Tongue (tissue), 2 donors: ENCODE results near the gene CNGA1. TPM values are rescaled to one million over a fixed set of nuclear protein-coding genes. Genes with fewer than 3 reads are reported as not detected.

Experiments
- DNase-seq: peaks from one replicate; pipeline ENCODE4 v3.0.0-alpha.2; 2015
- total RNA-seq: library from RNA; depleted of rRNA; stranded (reverse); fragments of >200 nt; gene quantifications from one replicate; pipeline ENCODE4 v1.2.3, GENCODE V29; 2014

The CNGA1 gene
- total RNA-seq, result 0.41 TPM

- peak; percentile 86 for DNase-seq
Measured at GRCh38 chr4:48016141-48017107, at the start of gene CNGA1, which contains the start of gene NIPAL1. Gene CNGA1, minus strand, starts transcription at chr4:48016681. Its CDS starts 63,992 bp downstream, at chr4:47952689. Gene NIPAL1, plus strand, starts transcription at chr4:48016772. Its CDS starts 68 bp downstream, at chr4:48016840.

- DNase-seq, result no peak
Measured at GRCh38 chr4:48065587-48066052, 49.1 kb upstream of the CNGA1 start.

DNA sequence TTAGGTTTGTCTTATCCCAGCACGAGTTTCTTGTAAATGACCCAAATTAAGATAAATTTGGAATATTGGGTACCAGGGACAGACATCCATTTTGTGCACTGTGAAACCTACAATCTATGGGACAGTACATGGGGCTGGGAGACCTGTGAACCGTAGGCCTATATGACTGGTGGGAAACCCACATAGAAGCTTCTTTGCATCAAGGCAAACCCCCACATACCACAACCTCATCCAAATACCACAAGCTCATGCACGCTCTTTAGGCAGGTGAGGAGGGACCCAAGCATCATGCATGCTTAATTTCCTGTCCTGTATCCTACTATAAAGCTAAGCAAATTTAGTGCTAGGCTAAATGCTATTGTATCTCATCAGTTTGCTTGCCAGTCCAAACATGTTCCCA, 47.9 kb upstream of the CNGA1 start:
- DNase-seq, result no peak

- no peak for DNase-seq
Measured at GRCh38 chr4:48058617-48059530, 42.4 kb upstream of the CNGA1 start.

- no peak for DNase-seq
Measured at GRCh38 chr4:48051078-48051477, 34.6 kb upstream of the CNGA1 start.

DNA sequence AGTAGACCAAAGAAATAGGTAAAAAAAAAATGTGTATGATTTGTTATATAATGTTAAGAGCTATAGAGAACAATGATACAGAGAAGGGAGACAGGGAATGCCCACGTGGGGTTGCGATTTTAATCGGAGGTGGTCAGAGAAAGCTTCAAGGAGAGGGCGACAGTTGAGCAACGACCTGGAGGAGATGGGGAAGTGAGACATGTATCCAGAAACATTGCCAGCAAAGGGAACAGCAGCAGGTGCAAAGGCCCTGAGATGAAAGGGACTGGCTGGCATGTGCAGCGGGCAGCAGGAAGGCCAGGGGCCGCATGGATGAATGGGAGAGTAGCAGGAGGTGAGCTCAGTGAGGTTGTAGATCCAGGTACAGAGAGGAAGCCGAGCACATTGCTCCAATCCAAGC, 33.0 kb upstream of the CNGA1 start:
- DNase-seq, result no peak

GRCh38 chr4:48047896-48048295, 31.4 kb upstream of the CNGA1 start:
- DNase-seq, result no peak

GRCh38 chr4:48047421-48047844, 31.0 kb upstream of the CNGA1 start:
- no peak for DNase-seq

GRCh38 chr4:48046059-48046458, 29.6 kb upstream of the CNGA1 start:
- DNase-seq, result no peak

GRCh38 chr4:48044298-48044697, 27.8 kb upstream of the CNGA1 start:
- no peak for DNase-seq

DNA sequence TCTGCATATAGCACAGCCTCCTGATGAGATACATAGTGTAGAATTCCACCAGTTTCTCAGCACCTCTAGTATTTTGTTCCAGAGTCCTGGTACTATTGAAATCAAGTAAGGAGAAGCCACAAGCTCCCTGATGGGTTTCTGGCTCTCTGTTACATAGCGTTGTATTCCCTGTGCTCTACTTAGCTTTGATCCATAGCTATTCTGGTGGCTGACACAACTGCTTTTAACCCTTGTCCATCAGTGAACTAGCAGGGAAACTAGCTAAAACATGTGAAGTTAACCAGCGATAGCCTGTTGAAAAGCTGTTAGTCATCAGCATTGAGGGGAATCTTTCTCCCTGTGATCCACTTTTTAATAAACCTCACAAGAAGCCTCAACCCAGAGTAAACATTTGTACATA, 27.0 kb upstream of the CNGA1 start:
- no peak for DNase-seq

DNA sequence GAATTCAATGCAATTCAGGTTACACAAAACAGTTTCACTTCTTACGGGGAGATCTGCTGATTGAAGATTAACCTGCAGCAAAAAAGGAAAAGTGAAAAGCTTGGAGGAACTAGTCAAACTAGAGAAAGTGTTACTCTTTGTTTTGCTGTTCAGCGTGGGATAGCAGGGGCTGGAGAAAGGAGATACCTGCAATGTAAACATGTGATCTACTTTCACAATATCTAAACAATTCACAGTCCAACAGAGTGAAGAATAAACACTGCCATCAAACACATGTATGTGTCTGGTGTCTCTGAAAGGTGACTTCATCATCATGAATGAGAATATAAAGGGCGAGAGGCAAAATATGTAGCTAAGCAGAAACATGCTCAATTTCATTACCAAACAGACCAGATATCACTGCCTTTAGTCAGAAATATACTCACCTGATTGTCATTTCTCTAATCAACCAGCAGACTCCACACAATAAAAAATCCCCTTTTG, 26.5 kb upstream of the CNGA1 start:
- DNase-seq, result no peak

DNA sequence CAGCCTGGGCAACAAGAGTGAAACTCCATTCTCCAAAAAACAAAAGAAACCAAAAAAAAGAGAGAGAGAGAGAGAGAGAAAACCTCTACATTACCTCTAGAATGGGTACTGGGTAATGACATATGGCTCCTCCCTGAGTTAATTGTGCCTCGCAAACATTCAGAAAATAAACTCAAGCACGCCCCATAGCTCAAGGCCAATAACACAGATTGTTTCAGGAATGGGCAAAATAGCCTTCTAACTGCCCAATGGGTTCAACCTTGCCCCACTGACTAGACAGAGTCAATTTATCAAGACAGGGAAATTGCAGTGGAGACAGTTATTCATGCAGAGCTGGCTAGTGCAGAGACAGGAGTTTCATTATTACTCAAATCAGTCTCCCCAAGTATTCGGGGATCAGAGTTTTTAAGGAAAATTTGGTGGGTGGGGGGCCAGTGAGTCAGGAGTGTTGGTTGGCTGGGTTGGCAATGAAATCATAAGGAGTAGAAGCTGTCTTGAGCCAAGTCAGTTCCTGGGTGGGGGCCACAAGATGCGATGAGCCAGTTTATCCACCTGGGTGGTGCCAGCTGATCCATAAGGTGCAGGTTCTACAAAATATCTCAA, 25.2 kb upstream of the CNGA1 start:
- no peak for DNase-seq

DNA sequence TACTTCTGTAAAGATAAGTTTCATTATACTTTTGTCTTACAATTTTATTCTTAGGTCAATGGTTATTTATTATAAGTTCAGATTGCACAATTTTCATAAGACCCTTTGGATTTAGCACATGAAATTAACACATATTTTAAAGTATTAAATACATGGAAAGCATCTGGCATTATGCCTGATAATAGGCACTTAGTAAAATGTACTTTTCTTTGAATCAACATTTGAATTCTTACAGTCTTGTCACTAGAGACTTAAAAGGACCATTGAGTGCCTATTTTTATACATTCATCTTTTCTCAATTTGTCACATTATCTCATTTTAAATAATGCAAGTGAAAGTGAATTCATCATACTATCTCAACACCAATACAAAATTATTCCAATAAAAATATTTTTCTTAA, 23.1 kb upstream of the CNGA1 start:
- DNase-seq, result no peak

- no peak for DNase-seq
Measured at GRCh38 chr4:48038666-48039065, 22.2 kb upstream of the CNGA1 start.

- DNase-seq, result no peak
Measured at GRCh38 chr4:48037117-48037462, 20.6 kb upstream of the CNGA1 start.

DNA sequence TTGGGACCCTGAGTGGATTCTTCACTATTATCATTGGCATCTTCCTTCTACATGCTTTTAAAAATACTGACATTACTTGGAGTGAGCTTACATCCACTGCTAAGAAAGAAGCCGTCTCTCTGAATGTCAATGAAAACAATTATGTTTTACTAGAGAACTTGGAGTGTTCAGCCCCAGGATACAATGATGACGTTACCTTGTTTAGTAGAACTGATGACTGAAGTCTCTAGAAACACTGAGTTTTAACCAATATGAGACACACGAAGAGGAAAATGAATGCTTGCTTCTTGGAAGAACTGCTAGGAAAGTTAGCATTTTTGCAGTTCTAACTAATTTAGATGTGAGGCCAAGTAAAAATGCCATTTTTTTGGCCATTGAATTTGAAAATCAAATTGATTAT, 19.5 kb upstream of the CNGA1 start:
- no peak for DNase-seq

GRCh38 chr4:48033825-48034413, 17.4 kb upstream of the CNGA1 start:
- DNase-seq, result peak; percentile 35

DNA sequence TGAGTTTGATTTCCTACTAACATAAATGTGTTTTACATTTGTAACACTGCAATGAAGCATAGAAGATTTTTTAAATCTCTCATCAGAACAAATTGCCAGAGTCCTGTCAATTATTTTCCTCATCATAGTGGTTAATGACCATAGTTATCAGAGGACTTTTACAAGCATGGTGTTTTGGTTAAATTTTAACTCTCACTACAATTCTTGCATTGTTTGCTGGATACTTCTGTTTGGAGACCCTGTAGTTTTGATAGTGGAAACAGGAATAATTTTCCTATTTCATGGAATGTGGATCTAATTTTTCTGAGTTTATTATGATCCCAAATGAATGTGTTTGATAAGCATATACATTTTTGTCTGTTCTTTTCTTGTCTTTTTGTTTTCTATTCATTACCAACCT, 16.9 kb upstream of the CNGA1 start:
- no peak for DNase-seq

DNA sequence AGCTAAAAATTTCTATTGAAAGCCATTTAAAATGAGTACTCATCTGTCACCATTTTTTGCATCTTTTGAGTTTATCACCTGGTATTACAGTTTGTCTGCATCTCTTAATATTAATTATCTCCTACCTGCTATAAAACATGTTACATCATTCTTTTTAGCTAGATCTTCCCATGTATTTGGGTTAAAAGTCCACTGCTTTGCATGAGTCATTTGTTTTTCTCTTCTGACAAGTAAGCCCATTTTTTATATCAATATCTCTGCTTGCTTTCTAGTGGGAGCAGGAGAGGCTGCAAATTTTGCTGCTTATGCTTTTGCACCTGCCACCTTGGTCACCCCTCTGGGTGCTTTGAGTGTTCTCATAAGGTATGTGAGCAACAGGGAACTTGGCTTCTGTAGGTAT, 16.2 kb upstream of the CNGA1 start:
- no peak for DNase-seq

- DNase-seq, result peak; percentile 72
Measured at GRCh38 chr4:48031802-48032525, 15.5 kb upstream of the CNGA1 start.
